GM19099 (cell line): ENCODE data around the gene TCHP.

ENCODE experiments used
- POLR2A ChIP-seq: IDR thresholded peaks from 3 replicates; pipeline ENCODE4 v1.6.1; 2011; ENCODE audit warnings: low read depth; ENCODE audit not compliant: insufficient read length; ENCODE audit errors: extremely low read depth

Gene TCHP

GRCh38 chr12:109893261-109893995, 6.6 kb upstream of the TCHP start:
- TF ChIP-seq POLR2A, result no peak

- TF ChIP-seq POLR2A, result no peak
Observed at GRCh38 chr12:109894939-109895338, 5.1 kb upstream of the TCHP start.

GRCh38 chr12:109896188-109896587, 3.9 kb upstream of the TCHP start:
- no peak for TF ChIP-seq POLR2A

GRCh38 chr12:109897029-109897428, 3.0 kb upstream of the TCHP start:
- no peak for TF ChIP-seq POLR2A

- no peak for TF ChIP-seq POLR2A
Observed at GRCh38 chr12:109900752-109901580, 892 bp downstream of the TCHP start.

- no peak for TF ChIP-seq POLR2A
Observed at GRCh38 chr12:109902891-109903418, 2.9 kb downstream of the TCHP start.

- no peak for TF ChIP-seq POLR2A
Observed at GRCh38 chr12:109905301-109905700, 5.2 kb downstream of the TCHP start.

GRCh38 chr12:109910254-109910968, 10.3 kb downstream of the TCHP start:
- no peak for TF ChIP-seq POLR2A

- TF ChIP-seq POLR2A, result no peak
Observed at GRCh38 chr12:109910969-109911348, 10.9 kb downstream of the TCHP start.

GRCh38 chr12:109912855-109913321, 12.8 kb downstream of the TCHP start:
- no peak for TF ChIP-seq POLR2A

- no peak for TF ChIP-seq POLR2A
Observed at GRCh38 chr12:109914461-109914860, 14.4 kb downstream of the TCHP start.

GRCh38 chr12:109915171-109916040, 15.3 kb downstream of the TCHP start:
- no peak for TF ChIP-seq POLR2A

- no peak for TF ChIP-seq POLR2A
Observed at GRCh38 chr12:109916045-109916444, 16.0 kb downstream of the TCHP start.

GRCh38 chr12:109919456-109919855, 19.4 kb downstream of the TCHP start:
- TF ChIP-seq POLR2A, result no peak
